Fibroblast of the aortic adventitia (primary cell): Measurements from ENCODE around the gene GPR119. TPM values are rescaled to one million over a fixed set of nuclear protein-coding genes. Genes with fewer than 3 reads are reported as not detected.

ENCODE experiments used
- DNase-seq: peaks from one replicate; pipeline ENCODE4 v3.0.0-alpha.2; 2010; ENCODE audit warnings: low read depth
- H3K4me3 ChIP-seq: 2 replicates; pipeline ENCODE4 v1.5.1; 2011; ENCODE audit warnings: low read depth, mild to moderate bottlenecking, control low read depth, low read length, moderate library complexity
- total RNA-seq: library from RNA; depleted of rRNA; stranded (reverse); fragments of >200 nt; gene quantifications from 2 replicates; pipeline ENCODE4 v1.2.3, GENCODE V29; 2012; ENCODE audit warnings: low replicate concordance
- TF ChIP-seq, protein P1 (sequence below): IDR thresholded peaks from 2 replicates; pipeline ENCODE4 v1.5.1; 2011; ENCODE audit warnings: mild to moderate bottlenecking, low read length, control low read depth, inconsistent platforms; ENCODE audit not compliant: insufficient read depth

GPR119 gene
- total RNA-seq, 1 donor = not detected

- no peak for DNase-seq
- TF ChIP-seq, protein P1, sequence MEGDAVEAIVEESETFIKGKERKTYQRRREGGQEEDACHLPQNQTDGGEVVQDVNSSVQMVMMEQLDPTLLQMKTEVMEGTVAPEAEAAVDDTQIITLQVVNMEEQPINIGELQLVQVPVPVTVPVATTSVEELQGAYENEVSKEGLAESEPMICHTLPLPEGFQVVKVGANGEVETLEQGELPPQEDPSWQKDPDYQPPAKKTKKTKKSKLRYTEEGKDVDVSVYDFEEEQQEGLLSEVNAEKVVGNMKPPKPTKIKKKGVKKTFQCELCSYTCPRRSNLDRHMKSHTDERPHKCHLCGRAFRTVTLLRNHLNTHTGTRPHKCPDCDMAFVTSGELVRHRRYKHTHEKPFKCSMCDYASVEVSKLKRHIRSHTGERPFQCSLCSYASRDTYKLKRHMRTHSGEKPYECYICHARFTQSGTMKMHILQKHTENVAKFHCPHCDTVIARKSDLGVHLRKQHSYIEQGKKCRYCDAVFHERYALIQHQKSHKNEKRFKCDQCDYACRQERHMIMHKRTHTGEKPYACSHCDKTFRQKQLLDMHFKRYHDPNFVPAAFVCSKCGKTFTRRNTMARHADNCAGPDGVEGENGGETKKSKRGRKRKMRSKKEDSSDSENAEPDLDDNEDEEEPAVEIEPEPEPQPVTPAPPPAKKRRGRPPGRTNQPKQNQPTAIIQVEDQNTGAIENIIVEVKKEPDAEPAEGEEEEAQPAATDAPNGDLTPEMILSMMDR = no peak
- H3K4me3 ChIP-seq = no peak overlapping the region
These were observed 29.7 kb upstream of the GPR119 start for GRCh38 chrX:130415201-130415600.

GRCh38 chrX:130414800-130415199, 29.3 kb upstream of the GPR119 start:
- H3K4me3 ChIP-seq = no peak overlapping the region
- DNase-seq = no peak
- TF ChIP-seq, protein P1 = no peak

GRCh38 chrX:130413415-130413814, 27.9 kb upstream of the GPR119 start:
- TF ChIP-seq, protein P1 = no peak
- H3K4me3 ChIP-seq = no peak overlapping the region
- peak; percentile 2 for DNase-seq

GRCh38 chrX:130402208-130402684, 16.8 kb upstream of the GPR119 start:
- H3K4me3 ChIP-seq = peak overlapping the region; percentile 80
- DNase-seq = no peak
- TF ChIP-seq, protein P1 = no peak

GRCh38 chrX:130401415-130402207, 16.1 kb upstream of the GPR119 start, which contains the start of gene RBMX2:
TSS of gene RBMX2 (plus strand) at chrX:130401987. CDS start at chrX:130402033, 46 bp downstream.
- TF ChIP-seq, protein P1 = no peak
- H3K4me3 ChIP-seq = peak within 1 kb of the TSS; percentile 80
- DNase-seq = peak; percentile 69

- no peak overlapping the region for H3K4me3 ChIP-seq
- DNase-seq = no peak
- TF ChIP-seq, protein P1 = no peak
These were observed 9.9 kb upstream of the GPR119 start for GRCh38 chrX:130395341-130395740.
